GM15510 (cell line): Measurements from ENCODE around the gene ST6GALNAC4.

ENCODE experiments used
- POLR2A ChIP-seq: IDR thresholded peaks from 3 replicates; pipeline ENCODE4 v1.6.1; 2011; ENCODE audit warnings: borderline replicate concordance; ENCODE audit not compliant: insufficient read length; ENCODE audit errors: extremely low read depth

The ST6GALNAC4 gene

DNA sequence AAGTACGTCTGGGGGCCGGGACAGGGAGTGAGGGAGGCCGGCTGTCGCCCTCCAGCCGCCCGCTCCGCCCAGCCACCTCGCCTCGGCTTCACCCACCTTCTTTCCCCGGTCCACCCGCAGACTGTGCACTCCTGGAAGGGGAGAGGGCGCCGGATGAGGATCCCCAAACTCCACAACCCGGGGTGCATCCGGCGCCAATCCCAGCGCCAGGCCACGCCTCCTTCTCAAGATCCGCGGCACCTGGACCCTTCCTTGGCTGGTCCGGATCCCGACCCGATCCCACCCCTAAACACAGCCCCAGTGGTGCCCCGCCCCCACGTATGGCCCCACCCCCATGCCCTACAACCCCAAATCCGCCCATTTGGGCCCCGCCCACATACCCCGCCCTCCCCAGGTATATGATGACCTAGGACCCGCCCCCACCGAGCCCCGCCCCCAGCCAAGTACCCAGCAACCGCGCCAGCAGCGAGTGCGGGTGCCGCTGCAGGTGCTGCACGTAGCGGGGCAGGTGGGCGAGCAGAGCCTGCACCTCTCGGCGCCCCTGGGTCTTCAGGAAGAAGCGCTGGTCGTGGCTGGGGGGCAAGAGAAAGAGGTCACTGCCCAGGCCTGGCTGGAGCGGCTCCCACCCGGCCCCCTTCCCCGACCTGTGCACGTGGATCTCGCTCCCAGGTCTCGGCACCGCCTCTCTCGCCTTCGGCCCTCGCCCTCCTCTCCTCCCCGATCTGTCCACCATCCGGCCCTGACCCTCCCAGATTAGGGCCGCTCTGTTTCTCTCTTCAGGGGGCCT is 10.6 kb upstream of the ST6GALNAC4 start:
- no peak for TF ChIP-seq POLR2A

DNA sequence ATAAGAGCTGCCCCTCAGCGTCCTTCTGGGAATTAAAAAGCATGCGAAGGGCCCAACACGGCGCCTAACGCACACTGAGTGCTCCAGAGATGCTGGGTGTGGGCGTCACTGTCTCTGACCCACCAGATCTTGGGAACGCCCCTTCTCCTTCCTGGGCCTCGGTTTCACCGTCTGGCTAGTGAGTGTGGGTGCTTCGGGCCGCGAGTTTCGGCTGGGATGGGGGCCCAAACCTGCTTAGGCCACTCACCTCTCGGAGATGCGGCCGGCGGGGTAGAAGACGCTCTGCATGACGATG is 10.0 kb upstream of the ST6GALNAC4 start:
- no peak for TF ChIP-seq POLR2A

DNA sequence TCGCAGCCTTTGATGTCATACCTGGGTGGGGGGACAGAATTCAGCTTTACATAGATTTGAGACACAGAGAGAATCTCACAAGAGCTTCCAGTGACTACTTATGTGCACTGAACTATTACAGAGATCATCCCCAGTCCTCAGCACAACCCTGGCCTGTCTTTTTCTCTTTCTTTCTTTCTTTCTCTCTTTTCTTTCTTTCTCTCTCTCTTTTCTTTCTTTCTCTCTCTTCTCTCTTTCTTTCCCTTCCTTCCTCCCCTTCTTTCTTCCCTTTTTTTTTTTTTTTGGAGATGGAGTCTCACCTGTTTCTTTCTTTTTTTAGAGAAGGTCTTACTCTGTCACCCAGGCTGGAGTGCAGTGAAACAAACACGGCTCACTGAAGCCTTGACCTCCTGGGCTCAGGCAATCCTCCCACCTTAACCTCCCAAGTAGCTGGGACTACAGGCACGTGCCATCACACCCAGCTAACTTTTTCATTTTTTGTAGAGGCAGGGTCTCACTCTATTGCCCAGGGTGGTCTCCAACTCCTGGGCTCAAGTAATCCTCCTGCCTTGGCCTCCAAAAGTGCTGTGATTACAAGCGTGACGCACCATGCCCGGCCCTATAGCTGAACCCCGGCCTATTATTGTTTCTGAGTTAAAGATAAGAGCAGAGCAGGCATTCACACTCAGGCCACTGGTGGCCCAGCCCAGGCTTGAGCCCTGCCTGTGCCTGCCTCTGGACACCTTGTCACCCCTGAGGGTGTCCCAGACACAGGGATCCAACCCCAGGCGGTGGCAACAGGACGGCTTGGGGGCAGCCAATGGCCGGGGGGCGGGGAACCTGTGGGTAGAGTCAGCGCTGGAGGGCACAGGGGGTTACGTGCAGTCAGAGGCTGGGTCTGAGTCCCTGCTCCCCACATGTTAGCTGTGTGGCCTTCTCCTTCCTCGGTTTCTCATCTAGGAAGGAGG is 9.4 kb upstream of the ST6GALNAC4 start:
- no peak for TF ChIP-seq POLR2A

DNA sequence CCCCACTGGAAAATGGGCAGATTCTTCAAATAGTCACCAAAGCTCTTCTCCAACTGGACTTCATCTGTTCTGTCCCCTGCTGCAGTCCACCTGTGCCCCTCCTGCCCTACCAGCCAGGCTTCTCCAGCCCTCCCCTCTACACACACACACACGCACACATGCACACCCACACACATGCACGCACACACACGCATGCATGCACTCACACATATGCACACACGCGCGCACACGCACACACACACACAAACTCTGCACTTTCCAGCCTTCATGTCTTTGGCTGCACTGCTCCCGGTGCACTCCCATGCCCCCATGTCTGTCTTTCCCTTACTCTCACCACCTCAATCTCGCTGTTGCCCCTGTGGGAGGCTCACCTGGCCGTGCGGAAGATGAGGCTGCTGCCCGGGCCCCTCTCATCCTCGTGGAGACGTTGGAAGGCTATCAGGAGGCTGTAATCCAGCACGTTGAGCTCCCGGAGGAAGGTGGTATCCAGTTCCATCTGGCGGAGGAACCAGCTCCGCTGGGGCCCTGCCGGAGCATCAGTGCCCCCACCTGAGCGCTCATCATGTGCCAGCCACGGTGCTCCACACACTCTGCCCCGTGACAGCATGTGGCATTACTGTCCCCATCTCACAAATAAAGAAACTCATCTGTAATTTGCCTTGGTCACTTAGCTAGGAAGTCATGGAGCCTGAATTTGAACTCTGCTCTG is 8.0 kb upstream of the ST6GALNAC4 start:
- no peak for TF ChIP-seq POLR2A

DNA sequence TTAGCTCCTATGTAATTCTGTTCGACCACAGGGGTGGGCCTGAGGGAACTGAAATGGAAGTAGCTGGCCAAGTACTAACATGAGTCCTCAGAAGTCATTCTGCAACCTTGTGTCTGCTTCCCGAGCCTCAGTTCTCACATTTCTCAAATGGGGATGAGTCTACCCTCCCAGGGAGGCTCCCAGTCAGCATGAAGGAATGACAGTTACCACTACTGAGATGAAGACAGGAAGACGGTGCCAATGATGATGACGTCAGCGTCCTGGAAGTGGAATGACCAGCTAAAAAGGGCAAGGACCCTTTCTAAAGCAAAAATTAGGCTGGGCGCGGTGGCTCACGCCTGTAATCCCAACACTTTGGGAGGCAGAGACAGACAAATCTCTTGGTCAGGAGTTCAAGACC is 6.9 kb upstream of the ST6GALNAC4 start:
- no peak for TF ChIP-seq POLR2A

DNA sequence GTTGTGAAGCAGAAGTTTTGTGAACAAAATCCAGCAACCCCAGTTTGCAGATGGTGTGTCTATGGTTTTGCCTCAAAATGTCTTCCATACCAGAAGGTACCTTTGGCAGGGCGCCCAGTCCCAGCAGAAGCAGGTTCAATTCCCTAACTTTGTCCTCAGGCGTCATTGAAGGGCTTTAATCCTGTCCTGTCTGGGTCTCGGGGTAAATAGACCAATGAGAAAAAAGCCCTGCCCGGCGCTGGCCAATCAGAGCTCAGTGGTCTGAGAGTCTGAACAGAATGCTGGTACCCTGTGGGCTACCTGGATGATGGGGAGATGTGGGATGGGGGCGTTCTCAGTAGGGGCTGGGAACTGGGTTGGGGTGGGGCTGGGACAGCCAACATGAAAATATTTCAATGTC is 6.2 kb upstream of the ST6GALNAC4 start:
- TF ChIP-seq POLR2A, result no peak

DNA sequence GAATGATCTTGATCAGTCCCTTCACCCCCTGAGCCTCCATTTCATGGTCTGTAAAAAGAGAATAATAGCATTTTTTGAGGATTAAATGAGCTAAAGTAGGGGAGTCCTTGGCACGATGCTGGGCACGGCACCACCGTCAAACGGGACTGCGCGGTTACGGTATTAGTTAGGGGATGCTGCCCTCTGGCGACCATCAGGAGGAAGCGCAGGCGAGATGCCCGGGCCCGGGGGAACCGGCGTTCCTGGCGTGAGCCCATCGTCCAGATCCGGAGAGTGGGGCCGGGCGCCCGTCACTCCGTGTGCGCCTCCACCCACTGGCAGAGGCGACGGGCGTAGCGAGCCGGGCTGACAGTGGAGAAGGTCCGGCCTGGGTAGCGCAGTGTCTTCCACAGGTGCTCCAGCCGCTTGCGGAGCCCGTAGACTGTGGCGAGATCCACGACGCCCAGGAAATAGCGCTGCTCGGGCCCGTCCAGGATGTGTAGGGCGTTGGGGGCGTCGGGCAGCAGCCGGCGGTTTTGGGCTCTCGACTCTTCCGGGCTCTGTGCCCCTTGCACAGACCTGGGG is 4.8 kb upstream of the ST6GALNAC4 start:
- no peak for TF ChIP-seq POLR2A

DNA sequence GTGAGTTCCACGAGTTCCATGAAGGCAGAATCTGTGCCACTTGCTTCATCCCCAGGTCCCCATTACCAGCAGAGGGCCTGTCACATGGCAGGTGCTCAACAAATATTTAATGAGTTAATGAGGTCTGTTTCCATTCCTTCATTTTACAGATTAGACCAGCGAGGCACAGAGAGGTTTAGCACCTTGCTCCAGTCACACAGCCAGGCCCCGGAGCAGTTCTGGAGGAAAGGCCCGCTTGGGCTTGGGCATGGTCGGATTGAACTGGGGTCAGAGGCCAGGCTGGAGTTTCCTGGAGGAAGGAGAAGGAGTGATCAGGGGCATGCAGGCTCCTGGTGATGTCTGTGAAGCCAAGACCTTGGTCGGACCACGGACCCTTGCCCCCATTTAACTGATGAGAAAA is 4.0 kb upstream of the ST6GALNAC4 start:
- TF ChIP-seq POLR2A, result no peak

DNA sequence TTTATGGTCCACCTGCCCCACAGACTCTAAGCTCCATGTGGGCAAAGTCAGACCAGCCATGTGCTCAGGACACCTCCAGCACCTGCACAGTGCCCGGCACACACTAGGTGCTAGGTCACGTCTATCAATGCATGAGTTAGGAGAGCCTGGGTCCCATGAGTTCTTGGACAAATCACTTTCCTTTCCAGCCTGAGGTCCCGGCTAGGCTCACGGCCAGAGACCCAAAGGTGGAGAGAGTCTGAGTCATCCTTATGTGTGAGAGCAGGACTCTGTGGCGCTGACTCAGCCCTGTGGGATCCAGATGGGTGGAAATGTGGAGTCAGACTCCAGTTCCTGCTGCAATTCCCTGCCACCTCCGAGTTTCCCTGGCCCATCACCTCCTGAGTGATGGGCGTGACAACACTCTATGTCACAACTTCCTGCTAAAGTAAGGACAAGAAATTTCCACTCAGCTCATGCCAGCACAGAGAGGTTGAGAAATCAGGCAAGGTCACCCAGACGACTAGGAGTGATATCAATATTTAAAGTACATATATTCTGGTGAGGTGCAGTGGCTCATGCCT is 2.5 kb upstream of the ST6GALNAC4 start:
- TF ChIP-seq POLR2A, result no peak

DNA sequence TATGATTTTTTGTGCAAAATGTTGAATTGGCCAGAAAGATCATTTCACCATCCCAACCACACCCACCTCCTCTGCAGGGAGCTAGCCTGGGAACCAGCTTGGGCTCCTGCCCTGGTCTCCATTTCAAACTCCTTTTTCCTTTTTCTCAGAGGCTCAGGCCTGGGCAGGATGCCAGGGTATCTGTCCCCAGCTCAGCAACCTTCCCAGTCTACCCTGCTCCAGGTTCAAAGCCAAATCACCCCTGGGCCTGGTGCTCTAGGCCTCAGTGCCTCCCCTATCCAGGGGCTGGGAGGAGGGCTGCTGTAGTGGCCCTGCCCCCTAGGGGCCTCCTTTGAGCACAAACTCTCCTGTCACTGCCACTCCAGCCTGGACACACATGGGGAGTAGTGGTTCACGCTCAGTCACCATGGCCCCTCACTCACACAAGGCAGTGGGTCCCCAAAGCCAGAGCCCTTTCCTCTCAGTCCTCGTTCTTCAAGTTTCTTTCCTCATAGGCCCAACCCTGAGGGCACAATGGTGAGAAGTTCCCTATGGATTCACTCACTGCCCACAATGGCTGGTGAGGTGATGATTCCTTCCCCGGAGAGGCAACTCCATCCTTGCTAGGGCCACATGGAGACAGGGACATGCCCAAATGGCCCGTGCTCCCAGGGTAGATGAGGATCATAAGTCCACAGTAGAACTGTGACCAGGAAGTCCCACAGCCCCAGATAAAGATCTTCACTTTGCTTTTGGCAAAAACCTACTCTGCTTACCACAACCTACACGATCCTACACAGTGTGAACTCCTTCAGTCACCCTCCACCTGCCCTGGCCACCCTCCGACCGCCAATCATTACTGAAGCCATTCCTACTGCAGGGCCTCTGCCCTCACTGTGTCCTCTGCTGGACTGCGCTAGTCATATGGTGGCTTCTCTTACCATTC is 1.6 kb upstream of the ST6GALNAC4 start:
- TF ChIP-seq POLR2A, result no peak

DNA sequence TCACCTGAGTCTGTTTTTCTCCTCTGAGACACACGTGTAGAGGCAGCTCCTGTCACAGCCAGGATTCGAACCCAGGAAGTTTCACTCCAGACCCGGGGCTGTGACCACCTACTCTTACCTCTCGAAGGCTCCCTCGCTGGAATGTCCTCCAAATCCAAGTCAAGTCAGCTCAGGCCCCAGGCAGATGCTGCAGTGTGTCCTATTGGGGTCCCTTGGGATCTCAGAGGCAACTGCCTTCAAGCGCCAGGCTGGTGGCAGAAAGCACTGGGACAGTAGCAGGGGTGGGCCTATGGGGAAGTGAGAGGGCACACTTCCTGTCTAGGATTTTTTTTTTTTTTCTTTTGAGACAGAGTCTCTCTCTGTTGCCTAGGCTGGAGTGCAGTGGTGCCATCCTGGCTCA is 762 bp upstream of the ST6GALNAC4 start:
- TF ChIP-seq POLR2A, result no peak

DNA sequence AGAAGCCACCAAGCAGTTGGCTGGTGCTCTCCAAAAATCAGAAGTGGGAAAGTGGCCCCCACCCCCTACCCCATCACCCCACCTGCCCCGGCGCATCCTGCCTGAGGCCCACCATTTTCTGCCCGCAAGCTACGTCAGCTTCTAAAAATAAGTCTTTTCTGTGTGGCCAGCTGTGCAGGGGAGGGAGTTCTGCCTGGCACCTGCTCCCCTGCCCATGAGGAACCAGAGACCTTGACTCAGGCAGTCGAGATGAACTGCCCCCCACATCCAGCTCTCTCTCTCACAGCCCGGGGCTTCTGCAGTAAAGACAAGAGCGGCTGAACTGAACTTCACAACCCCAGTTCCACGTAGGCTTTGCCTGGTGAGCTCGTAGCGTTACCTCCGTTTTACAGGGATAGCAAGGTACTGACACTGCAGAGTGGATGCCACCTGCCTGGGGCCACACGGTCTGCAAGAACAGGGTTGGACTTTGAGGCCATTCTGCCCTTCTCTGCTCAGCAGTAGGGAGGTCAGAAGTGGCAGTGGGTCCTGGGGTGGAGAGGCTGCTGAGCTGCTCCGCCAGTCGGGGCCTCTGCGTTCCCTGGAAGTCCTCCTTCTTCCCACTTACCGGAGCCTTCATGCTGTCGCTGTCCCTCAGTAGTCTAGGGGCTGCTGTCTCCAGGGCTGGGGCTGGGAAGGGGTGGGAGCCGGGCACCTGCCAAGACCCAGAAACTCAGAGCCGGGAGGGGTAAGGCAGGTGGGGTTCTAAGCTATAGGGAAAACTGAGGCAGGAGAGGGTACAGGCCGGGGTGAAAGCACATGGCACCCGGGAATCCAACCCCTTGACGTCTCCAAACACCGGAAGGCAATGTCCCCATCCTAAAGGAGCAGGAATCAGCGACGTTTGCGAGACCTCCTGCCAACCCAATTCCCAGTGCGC is 781 bp downstream of the ST6GALNAC4 start:
- TF ChIP-seq POLR2A, result peak; percentile 50
